Thyroid gland (tissue), 4 donors: Measurements from ENCODE around the gene HOXB3. TPM values are rescaled to one million over a fixed set of nuclear protein-coding genes. Genes with fewer than 3 reads are reported as not detected.

ENCODE experiments used
- DNase-seq, 2 donors: peaks; one replicate each; pipeline ENCODE4 v3.0.0-alpha.2; 2019
- H3K27ac ChIP-seq, 3 donors: fragments of 200-600 bp; sonication (generic); 1 replicate in 2 of 3; 2 replicates in 1 of 3; pipeline ENCODE4 v1.5.1; 2016 to 2019; ENCODE audit warnings: mild to moderate bottlenecking in 1 of 3, moderate library complexity in 1 of 3
- H3K27me3 ChIP-seq: fragments of 200-600 bp; sonication (generic); one replicate; pipeline ENCODE4 v1.5.1; 2019
- H3K36me3 ChIP-seq, 2 donors: fragments of 200-600 bp; sonication (generic); one replicate each; pipeline ENCODE4 v1.5.1; 2016 to 2019
- H3K4me1 ChIP-seq, 2 donors: fragments of 200-600 bp; sonication (generic); one replicate each; pipeline ENCODE4 v1.5.1; 2017 to 2019
- H3K4me3 ChIP-seq, 3 donors: fragments of 200-600 bp; sonication (generic); replicated peaks in 1 of 3; 1 replicate in 2 of 3; 2 replicates in 1 of 3; pipeline ENCODE4 v1.5.1; 2016; ENCODE audit warnings: mild to moderate bottlenecking in 1 of 3
- H3K9me3 ChIP-seq: fragments of 200-600 bp; sonication (generic); one replicate; pipeline ENCODE4 v1.5.1; 2017
- POLR2A ChIP-seq, 2 donors: fragments of 450-650 bp; IDR thresholded peaks; one replicate each; pipeline ENCODE4 v1.6.1; 2017; ENCODE audit warnings: antibody characterized with exemption in 2 of 2, mild to moderate bottlenecking in 2 of 2, moderate library complexity in 1 of 2
- WGBS, 2 donors: methylation state at CpG; one replicate each; pipeline ENCODE4 v1.1.5; 2017; 5-methylcytosine and 5-hydroxymethylcytosine counted together
- intact Hi-C: fragments of 100-400 bp; cut with DNase I; formaldehyde crosslinking; loops from one replicate; pipeline ENCODE4 v1.15.1; 2023
- total RNA-seq, 4 donors: library from RNA; depleted of rRNA; stranded (reverse); fragments of >200 nt; gene quantifications; one replicate each; pipeline ENCODE4 v1.2.3, GENCODE V29; 2016
- TF ChIP-seq, protein P1 (sequence below), 6 experiments: fragments of 200-600 bp in 3 of 6; fragments of 450-650 bp in 3 of 6; sonication (generic) in 3 of 6; IDR thresholded peaks; one replicate each; pipeline ENCODE4 v1.5.1; 2016 to 2019; ENCODE audit warnings: antibody characterized with exemption in 6 of 6, mild to moderate bottlenecking in 2 of 6, inconsistent platforms in 1 of 6, moderate library complexity in 1 of 6

The HOXB3 gene
- total RNA-seq, 4 donors from 2014 or later, result 1.5 to 6.7 (median 4.3) TPM

GRCh38 chr17:48621410-48622392 lies 31.7 kb upstream of the HOXB3 start:
- WGBS, 2 donors, result 18 to 22% methylated on average over 20 to 40 of the region's 41 CpGs
- Histone ChIP-seq H3K27ac (no peak overlapping the region), H3K4me3 (no peak overlapping the region), H3K36me3 (no peaks in the 10 kb centered on the region), H3K27me3 (peaks cover 82% of the 10 kb centered on the region), H3K4me1 (peaks cover 10 to 20% of the 10 kb centered on the region in 2 donors), H3K9me3 (no peaks in the 10 kb centered on the region)
- TF ChIP-seq, protein P1, sequence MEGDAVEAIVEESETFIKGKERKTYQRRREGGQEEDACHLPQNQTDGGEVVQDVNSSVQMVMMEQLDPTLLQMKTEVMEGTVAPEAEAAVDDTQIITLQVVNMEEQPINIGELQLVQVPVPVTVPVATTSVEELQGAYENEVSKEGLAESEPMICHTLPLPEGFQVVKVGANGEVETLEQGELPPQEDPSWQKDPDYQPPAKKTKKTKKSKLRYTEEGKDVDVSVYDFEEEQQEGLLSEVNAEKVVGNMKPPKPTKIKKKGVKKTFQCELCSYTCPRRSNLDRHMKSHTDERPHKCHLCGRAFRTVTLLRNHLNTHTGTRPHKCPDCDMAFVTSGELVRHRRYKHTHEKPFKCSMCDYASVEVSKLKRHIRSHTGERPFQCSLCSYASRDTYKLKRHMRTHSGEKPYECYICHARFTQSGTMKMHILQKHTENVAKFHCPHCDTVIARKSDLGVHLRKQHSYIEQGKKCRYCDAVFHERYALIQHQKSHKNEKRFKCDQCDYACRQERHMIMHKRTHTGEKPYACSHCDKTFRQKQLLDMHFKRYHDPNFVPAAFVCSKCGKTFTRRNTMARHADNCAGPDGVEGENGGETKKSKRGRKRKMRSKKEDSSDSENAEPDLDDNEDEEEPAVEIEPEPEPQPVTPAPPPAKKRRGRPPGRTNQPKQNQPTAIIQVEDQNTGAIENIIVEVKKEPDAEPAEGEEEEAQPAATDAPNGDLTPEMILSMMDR (IDR thresholded peaks at IDR 0.05), result no peak
- TF ChIP-seq POLR2A (IDR thresholded peaks at IDR 0.05), result no peak
- intact Hi-C loops, result no loop called here
- no peak for DNase-seq

- TF ChIP-seq, protein P1 (IDR thresholded peaks at IDR 0.05), result no peak
- TF ChIP-seq POLR2A (IDR thresholded peaks at IDR 0.05), result no peak
- DNase-seq, result no peak
- peaks cover 5 to 9% of the 10 kb centered on the region in 2 donors for H3K4me1 ChIP-seq
- intact Hi-C loops, result no loop called here
- H3K4me3 ChIP-seq, result no peak overlapping the region
- H3K36me3 ChIP-seq, result no peaks in the 10 kb centered on the region
- no peaks in the 10 kb centered on the region for H3K9me3 ChIP-seq
- H3K27me3 ChIP-seq, result peaks cover 82% of the 10 kb centered on the region
- 16 to 29% methylated on average over 6 of the region's 6 CpGs for WGBS, 2 donors
- H3K27ac ChIP-seq, result no peak overlapping the region
Measured at GRCh38 chr17:48620461-48621139, 30.6 kb upstream of the HOXB3 start.

DNA sequence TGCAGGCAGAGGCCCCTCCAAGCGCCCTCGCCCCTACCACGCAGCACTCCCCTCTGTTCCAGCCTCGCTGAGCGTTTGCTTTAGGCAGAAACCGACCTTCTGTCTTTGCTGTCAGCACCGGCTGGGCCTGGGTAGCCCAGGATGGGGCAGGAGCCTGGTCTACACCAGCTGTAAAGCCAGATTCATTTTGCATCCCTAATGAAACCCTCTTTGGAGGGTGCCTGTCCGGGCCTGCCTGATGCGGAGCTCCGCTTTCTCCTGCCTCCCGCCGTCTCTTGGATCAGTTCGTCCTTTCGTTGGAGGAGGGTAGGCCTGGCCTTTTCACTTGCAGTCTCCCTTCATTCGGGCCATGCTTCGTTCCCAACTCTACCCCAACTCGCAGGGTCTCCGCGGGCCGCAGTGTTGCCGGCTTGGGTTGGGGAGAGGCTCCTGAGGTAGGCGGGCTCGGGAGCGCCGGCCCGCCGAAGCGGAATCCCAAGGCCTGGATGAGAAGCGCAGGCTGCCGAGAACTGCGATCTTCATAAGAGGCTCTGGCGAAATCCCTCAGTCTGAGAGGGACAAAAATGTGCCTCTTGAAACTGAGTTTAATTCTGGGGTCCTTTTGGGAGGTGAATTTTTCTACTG lies 29.9 kb upstream of the HOXB3 start:
- TF ChIP-seq, protein P1 (IDR thresholded peaks at IDR 0.05), result no peak
- no peak for TF ChIP-seq POLR2A (IDR thresholded peaks at IDR 0.05)
- no peaks in the 10 kb centered on the region for H3K9me3 ChIP-seq
- no peak overlapping the region for H3K27ac ChIP-seq
- no peak overlapping the region for H3K4me3 ChIP-seq
- peaks cover 0 to 2% of the 10 kb centered on the region in 2 donors for H3K4me1 ChIP-seq
- intact Hi-C loops, result loop anchor here (10.0 kb wide), 1 partner anchor 285 kb away; no protein-coding TSS in a partner anchor
- no peak for DNase-seq
- peaks cover 84% of the 10 kb centered on the region for H3K27me3 ChIP-seq
- H3K36me3 ChIP-seq, result no peaks in the 10 kb centered on the region
- 16 to 28% methylated on average over 14 to 32 of the region's 32 CpGs for WGBS, 2 donors

DNA sequence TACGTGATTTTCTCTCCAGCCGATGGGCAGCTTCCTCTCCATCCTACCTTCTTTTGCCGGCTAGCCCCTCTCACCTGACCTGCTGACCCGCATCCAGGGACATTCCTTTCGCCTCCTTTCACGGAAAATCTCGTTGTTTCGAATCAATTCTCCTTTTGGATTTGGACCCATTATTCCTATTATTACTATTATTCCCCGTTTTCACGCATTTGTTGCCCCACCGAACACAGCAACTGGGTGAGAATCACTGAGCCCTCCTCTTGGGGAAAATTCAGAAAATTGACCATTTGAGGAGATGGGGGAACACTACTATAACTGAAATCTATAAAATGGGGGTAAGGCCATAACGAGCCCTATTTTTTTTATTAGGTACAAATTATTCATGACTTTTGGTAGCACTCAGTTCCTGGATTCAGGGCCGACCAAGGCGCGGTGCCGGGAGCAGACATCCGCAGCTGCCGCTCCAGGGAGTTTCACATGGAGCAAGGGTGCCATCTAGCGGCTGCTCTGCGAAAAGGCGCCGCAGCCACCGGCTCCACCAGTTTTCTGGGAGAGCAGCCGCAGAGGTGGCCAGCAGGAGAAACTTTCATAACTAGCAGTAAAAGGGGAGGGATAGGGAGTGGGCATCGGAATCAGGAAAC lies 28.3 kb upstream of the HOXB3 start:
- Histone ChIP-seq H3K27ac (no peak overlapping the region), H3K9me3 (no peaks in the 10 kb centered on the region), H3K4me1 (peaks cover 4 to 12% of the 10 kb centered on the region in 2 donors), H3K4me3 (no peak overlapping the region), H3K27me3 (peaks cover 91% of the 10 kb centered on the region), H3K36me3 (no peaks in the 10 kb centered on the region)
- 3 to 4% methylated on average over 25 of the region's 25 CpGs for WGBS, 2 donors
- peak; percentile 83 to 85 for DNase-seq
- intact Hi-C loops, result loop anchor here (10.0 kb wide), 1 partner anchor 284 kb away; no protein-coding TSS in a partner anchor
- TF ChIP-seq POLR2A (IDR thresholded peaks at IDR 0.05), result no peak
- TF ChIP-seq, protein P1 (IDR thresholded peaks at IDR 0.05), result peak; percentile 92 to 96 (median 95)
